HepG2 (cell line): Measurements from ENCODE around the gene TAS2R60. TPM values are rescaled to one million over a fixed set of nuclear protein-coding genes. Genes with fewer than 3 reads are reported as not detected.

Experiments used
- ATAC-seq: fragments of 200-7000 bp; cut with Tn5 transposase; 3 replicates; pipeline ENCODE4 v1.9.1; 2020; ENCODE audit warnings: mild to moderate bottlenecking, moderate library complexity
- BruUV-seq: library from RNA; stranded (reverse); fragments of 400-500 nt; replicated peaks from 2 replicates; lab custom pipeline; 2021; lab: Mats Ljungman, UMichigan
- CTCF ChIA-PET: fragments of 300-600 bp; formaldehyde crosslinking; extraction: SDS; loops from one replicate; lab custom pipeline; 2021; ENCODE audit warnings: low total read pairs, inconsistent platforms, low intra/inter-chr PET ratio; lab: Yijun Ruan, JAX
- POLR2A ChIA-PET: fragments of 350-600 bp; sonication (Branson Sonifier 250); formaldehyde crosslinking; loops from one replicate; lab custom pipeline; 2020; ENCODE audit warnings: antibody characterized with exemption, inconsistent platforms; lab: Yijun Ruan, JAX
- DNase-seq: peaks from one replicate; pipeline ENCODE4 v3.0.0-alpha.2; 2015; ENCODE audit warnings: low spot score
- FAIRE-seq: peaks from 3 replicates; lab custom pipeline; 2011; peaks lifted over from hg19 to GRCh38; lab: Jason Lieb, UNC
- H2AFZ ChIP-seq: one replicate; pipeline ENCODE4 v1.6.1; 2011; ENCODE audit warnings: low read length, inconsistent platforms
- H3K27ac ChIP-seq: fragments of 300-600 bp; 3 replicates; pipeline ENCODE4 v1.8.0; 2011; ENCODE audit warnings: mixed run types, mild to moderate bottlenecking, mixed read lengths, low read length, inconsistent platforms; ENCODE audit not compliant: insufficient read depth; ENCODE audit errors: extremely low read length
- H3K27me3 ChIP-seq, 2 experiments: fragments of 200-600 bp in 1 of 2; 2 replicates in 1 of 2; 3 replicates in 1 of 2; pipeline versions ENCODE4 v1.6.0 to v1.8.0; 2011; ENCODE audit warnings: low read length in 2 of 2, mild to moderate bottlenecking in 2 of 2, moderate library complexity in 2 of 2, inconsistent platforms in 1 of 2; ENCODE audit not compliant: insufficient read depth in 2 of 2, control insufficient read depth in 1 of 2
- H3K36me3 ChIP-seq, 2 experiments: fragments of 200-600 bp in 1 of 2; replicated peaks in 1 of 2; 2 replicates in 1 of 2; 3 replicates in 1 of 2; pipeline versions ENCODE4 v1.5.1 to v1.8.0; 2011; ENCODE audit warnings: low read length in 2 of 2, inconsistent platforms in 1 of 2; ENCODE audit not compliant: insufficient read depth in 2 of 2, control insufficient read depth in 1 of 2
- H3K4me1 ChIP-seq: 2 replicates; pipeline ENCODE4 v1.5.1; 2012; ENCODE audit warnings: low read length, inconsistent platforms; ENCODE audit not compliant: insufficient read depth
- H3K4me2 ChIP-seq: 2 replicates; pipeline ENCODE4 v1.6.0; 2011; ENCODE audit warnings: low read depth, low read length, inconsistent platforms
- H3K4me3 ChIP-seq, 3 experiments: fragments of 200-600 bp in 1 of 3; sonication (generic), shearing (Covaris generic) in 1 of 3; replicated peaks in 1 of 3; 2 replicates each; pipeline ENCODE4 v1.5.1; 2011 to 2016; ENCODE audit warnings: low read length in 3 of 3, inconsistent platforms in 2 of 3, low read depth in 2 of 3, mild to moderate bottlenecking in 2 of 3, control low read depth in 1 of 3, mixed read lengths in 1 of 3; ENCODE audit not compliant: insufficient read depth in 1 of 3
- H3K79me2 ChIP-seq: one replicate; pipeline ENCODE4 v1.6.1; 2011; ENCODE audit warnings: low read length, inconsistent platforms; ENCODE audit not compliant: insufficient read depth
- H3K9ac ChIP-seq: 2 replicates; pipeline ENCODE4 v1.6.0; 2011; ENCODE audit warnings: mild to moderate bottlenecking, low read depth, low read length, inconsistent platforms; ENCODE audit not compliant: insufficient read depth
- H3K9me3 ChIP-seq: 2 replicates; pipeline ENCODE4 v1.5.1; 2012; ENCODE audit warnings: mild to moderate bottlenecking, low read length
- H4K20me1 ChIP-seq: 2 replicates; pipeline ENCODE4 v1.6.0; 2011; ENCODE audit warnings: inconsistent platforms, mild to moderate bottlenecking, low read length, moderate library complexity; ENCODE audit not compliant: insufficient read depth
- AKNA ChIP-seq: sonication (generic); formaldehyde crosslinking; IDR thresholded peaks from 2 replicates; pipeline ENCODE4 v1.4.0; 2020; ENCODE audit warnings: missing genetic modification reagents, borderline replicate concordance
- GABPA ChIP-seq, 2 experiments: IDR thresholded peaks; 2 replicates each; pipeline ENCODE4 v1.6.1; 2011 to 2016; ENCODE audit warnings: low read depth in 2 of 2, low read length in 1 of 2, missing biosample characterization in 1 of 2, missing genetic modification characterization in 1 of 2
- GFI1 ChIP-seq: sonication (generic); formaldehyde crosslinking; IDR thresholded peaks from 2 replicates; pipeline ENCODE4 v1.5.0; 2020; ENCODE audit warnings: missing genetic modification reagents, mild to moderate bottlenecking, borderline replicate concordance
- KLF15 ChIP-seq: sonication (generic); formaldehyde crosslinking; IDR thresholded peaks from 2 replicates; pipeline ENCODE4 v1.8.1; 2023; ENCODE audit warnings: borderline replicate concordance, mild to moderate bottlenecking, inconsistent platforms, missing genetic modification reagents, mixed read lengths
- SRSF1 ChIP-seq: fragments of 200-400 bp; formaldehyde crosslinking; optimal IDR thresholded peaks from 2 replicates; pipeline ENCODE3; 2017; ENCODE audit warnings: mild to moderate bottlenecking, low read depth, low read length, moderate library complexity
- ZNF205 ChIP-seq: IDR thresholded peaks from 2 replicates; pipeline ENCODE4 v1.6.1; 2018; ENCODE audit warnings: missing biosample characterization, missing genetic modification reagents
- WGBS: methylation state at CpG from one replicate; pipeline ENCODE4 v1.1.6; 2017; ENCODE audit warnings: low lambda C conversion rate; 5-methylcytosine and 5-hydroxymethylcytosine counted together
- in situ Hi-C: cut with HindIII; loops from 2 replicates; pipeline ENCODE4 v1.10.0; 2017; ENCODE audit warnings: low pct_unique_long_range_greater_than_20kb; ENCODE audit not compliant: extremely low pct_ligation_motif_present
- intact Hi-C: fragments of 100-400 bp; cut with micrococcal nuclease; formaldehyde crosslinking; loops from one replicate; pipeline ENCODE4 v1.10.0; 2022; ENCODE audit not compliant: unreplicated experiment
- polyA plus RNA-seq, 8 experiments: library from polyadenylated mRNA; depleted of rRNA in 3 of 8; stranded (reverse) in 7 of 8; unstranded in 1 of 8; fragments of >200 nt; fragmentation: Illumina TruSeq in 4 of 8; extraction: Trizol in 4 of 8; gene quantifications; 2 replicates each; pipeline versions ENCODE4 v1.2.1 to v1.2.3, GENCODE V29; 2011 to 2016; ENCODE audit warnings: low read depth in 4 of 8, missing spikeins in 1 of 8, mixed read lengths in 1 of 8; ENCODE audit not compliant: insufficient read depth in 1 of 8
- total RNA-seq, 5 experiments: library from RNA; depleted of rRNA; stranded (reverse); fragments of >200 nt; fragmentation: Illumina TruSeq; extraction: Trizol; gene quantifications; 2 replicates each; pipeline ENCODE4 v1.2.3, GENCODE V29; 2016; ENCODE audit warnings: low read depth in 1 of 5

The TAS2R60 gene
- total and polyA plus RNA-seq, 2 of the 13 experiments (the other 11 are each of a cell fraction or from before 2014, with no cell fraction given) = not detected

- no peak for TF ChIP-seq AKNA (CRISPR knock-in tag)
Observed at GRCh38 chr7:143394068-143394467, 49.2 kb upstream of the TAS2R60 start (continued).

- no peaks in the 10 kb centered on the region for H3K79me2 ChIP-seq
- no peak for ATAC-seq
- POLR2A ChIA-PET = interaction anchor here (2.5 to 3.3 kb wide), 2 partner anchors 13 to 14 kb away, joined by 15 to 24 read pairs; partner anchors contain the start of gene EPHA1
- FAIRE-seq = no peak
- no peaks in the 10 kb centered on the region for H3K9me3 ChIP-seq
- no peak for DNase-seq
- H2AFZ ChIP-seq = no peak overlapping the region
- TSS peak; percentile 36 for BruUV-seq
- intact Hi-C loops (loop anchor here (1.0 kb wide), 1 partner anchor 13 kb away; the partner anchor contains the start of gene ZYX), in situ Hi-C loops (loop anchor here (25.0 kb wide), 1 partner anchor 518 kb away; the partner anchor contains the start of gene TCAF1)
- peaks cover 61% of the 10 kb centered on the region for H3K4me1 ChIP-seq
- H3K27me3 ChIP-seq = no peaks in the 10 kb centered on the region
- CTCF ChIA-PET = no interaction called here
- WGBS = 86% methylated on average over 4 of the region's 6 CpGs
- peak overlapping the region; percentile 78; the same call in 1 of the 2 replicates for H3K4me2 ChIP-seq
- no peaks in the 10 kb centered on the region for H4K20me1 ChIP-seq
- no peak overlapping the region for H3K9ac ChIP-seq
- peaks cover 3 to 6% of the 10 kb centered on the region in 2 experiments; a peak in 4 of 5 replicates for H3K36me3 ChIP-seq
- 0 out of 6 replicates have a peak overlapping the region, but pooled peaks of 1 of the 3 experiments have one; percentile 47 for H3K4me3 ChIP-seq
- peak overlapping the region; percentile 66 for H3K27ac ChIP-seq
- TF ChIP-seq KLF15 (CRISPR knock-in tag) (no peak), GABPA (IDR thresholded peaks at IDR 0.05; ENCODE audit: low read depth, low read length) (no peak), GABPA (CRISPR knock-in tag; IDR thresholded peaks at IDR 0.05; ENCODE audit: low read depth) (no peak), SRSF1 (no peak), GFI1 (CRISPR knock-in tag) (no peak), ZNF205 (CRISPR knock-in tag) (no peak)
Observed at GRCh38 chr7:143394777-143395176, 48.5 kb upstream of the TAS2R60 start.
